Measurements from ENCODE around the gene SLC16A6.
"Not testable (repeated sequence)": the region's sequence is repeated elsewhere in the genome, so short reads cannot be mapped to it uniquely, and the experiment has no call there.

The SLC16A6 gene

DNA sequence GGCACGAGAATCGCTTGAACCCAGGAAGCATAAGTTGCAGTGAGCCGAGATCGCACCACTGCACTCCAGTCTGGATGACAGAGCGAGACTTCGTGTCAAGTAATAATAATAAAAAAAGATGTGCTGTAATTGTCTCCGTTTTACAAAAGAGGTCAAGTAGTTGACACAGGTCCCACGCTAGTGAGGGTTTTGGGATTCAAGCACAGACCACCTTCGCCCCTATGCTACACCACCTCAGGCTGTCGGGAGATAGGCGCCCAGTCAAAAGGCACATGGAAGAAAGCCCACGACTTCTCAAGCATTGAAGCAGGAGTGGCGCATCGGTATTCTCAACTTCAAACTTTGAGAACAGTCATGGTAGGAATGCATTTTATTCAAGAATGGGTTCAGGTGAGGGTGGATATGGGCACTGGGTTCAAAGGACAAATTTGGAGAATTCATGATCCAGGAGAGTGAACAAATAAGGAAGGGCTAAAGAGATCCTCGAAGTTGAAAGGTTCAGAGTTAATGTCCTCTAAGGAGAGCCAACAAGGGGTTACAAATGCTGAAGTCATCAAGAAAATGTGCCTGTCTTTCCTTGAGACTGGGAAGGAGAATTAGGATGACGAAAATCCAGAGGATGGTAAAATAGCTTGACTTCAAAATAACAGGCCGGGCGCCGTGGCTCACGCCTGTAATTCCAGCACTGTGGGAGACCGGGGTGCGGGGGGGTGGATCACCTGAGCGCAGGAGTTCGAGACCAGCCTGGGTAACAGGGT lies 44.5 kb downstream of the SLC16A6 start:
- no peak for DNase-seq

DNA sequence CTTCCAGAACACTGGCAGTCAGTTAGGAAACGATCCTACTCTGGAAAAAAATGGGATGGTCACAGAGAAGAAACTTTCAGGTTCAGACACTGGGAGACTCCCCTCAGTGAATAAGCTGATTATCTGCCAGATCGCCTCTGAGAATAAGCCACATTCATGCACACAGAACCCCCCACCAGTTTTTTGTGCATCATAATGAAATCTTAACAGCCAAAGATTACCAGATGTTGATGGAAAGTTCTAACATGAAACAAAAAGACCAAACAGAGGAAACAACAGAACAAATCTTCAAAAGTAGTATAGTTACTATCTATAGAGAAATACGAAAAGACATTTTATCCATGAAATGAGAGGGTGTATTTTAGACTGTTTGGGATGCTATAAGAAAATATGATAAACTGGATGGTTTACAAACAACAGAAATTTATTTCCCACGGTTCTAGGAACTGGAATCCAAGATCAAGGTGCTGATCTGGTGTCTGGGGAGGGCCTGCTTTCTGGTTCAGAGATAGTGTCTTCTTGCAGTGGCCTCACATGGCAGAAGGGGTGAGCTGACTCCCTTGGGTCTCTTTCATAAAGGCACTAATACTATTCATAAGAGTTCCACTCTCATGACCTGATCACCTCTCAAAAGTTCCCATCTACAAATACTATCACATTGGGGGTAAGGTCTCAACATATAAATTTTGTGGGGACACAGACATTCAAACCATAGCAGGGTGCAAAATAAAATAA lies 51.1 kb downstream of the SLC16A6 start:
- DNase-seq: no peak

DNA sequence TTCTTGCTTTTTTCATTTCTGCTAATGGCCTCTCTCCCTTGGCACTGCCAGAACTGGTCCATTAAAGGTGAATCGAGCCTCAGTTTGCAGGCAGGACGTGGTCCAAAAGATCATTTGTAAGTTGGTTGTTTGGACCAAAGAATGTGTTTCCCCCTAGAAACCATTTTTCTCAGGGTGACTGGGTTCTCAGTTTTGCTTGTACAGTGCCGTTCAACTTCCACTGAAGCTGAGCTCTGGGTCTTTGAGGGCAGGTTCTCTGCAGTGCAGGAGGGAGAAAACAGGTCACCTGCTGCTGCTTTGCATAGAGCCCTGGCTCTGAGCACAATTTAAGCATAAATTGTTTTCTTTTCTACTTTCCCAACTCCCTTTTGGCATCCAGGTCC lies 52.1 kb downstream of the SLC16A6 start:
- DNase-seq: no peak

DNA sequence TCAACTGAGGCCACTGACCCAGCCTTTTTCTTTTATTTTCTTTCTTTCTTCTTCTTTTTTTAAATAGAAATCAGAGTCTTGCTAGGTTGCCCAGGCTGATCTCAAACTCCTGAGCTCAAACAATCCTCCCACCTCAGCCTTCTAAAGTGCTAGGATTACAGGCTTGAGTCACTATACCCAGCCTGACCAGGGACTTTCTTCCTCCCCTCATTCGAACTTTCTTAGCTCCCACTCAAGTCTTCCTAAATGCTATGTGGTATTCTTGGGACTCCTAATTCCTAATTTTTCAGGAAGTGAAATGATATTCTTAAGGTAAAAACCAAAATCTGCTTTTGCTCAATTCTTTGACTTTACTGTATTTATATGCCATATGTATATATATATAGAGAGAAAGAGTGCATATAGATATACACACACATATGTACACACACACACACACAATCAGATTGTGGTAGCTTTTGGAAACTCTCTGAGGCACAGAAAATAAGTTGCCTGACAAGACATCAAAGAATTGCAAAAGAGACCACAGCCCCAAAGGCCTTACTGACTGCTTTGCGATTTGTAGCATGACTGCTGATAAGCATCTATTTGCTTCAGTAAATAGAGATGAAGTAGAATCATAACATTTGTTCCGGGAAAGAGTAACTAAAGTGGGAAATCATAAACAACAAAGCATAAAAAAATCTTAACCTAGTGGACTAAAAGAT lies 52.6 kb downstream of the SLC16A6 start:
- no peak for DNase-seq

DNA sequence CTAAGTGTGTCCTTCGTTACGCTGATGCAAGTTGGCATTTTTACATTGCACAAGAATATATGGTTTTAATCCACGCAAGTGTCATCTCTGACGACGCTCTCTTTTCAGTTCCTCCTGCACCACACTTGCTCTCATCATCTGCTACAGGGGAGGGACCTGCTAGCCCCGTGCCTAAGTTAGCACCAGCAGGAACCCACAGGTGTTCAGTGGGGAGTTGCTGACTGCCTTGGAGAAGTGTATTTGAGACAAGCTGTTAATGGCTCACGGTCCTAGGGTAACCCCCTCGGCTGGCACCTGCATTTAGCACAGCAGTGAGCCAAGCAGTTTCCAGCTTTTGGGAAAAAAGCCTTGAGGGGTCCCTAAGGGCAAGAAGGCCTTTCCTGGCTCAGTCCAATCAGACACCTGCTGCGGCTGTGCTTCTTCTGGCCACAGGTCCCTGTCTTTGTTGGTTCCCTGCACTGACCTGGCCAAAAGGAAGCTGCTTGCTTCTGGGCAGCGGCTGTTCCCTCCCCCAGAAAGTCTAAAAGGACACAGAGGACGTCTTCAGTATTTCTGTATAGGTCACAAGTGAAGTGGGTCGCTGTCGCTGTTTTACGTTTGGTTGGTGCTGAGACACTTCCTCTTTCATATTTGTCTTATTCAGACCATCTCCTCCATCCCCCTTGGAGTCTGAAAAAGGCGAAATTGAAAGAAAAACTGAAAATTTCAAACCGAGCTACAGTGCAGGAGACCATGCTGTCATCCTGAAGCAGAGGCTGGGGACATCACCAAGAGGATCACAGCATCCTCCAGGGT lies 53.4 kb downstream of the SLC16A6 start:
- not testable (repeated sequence) for DNase-seq

DNA sequence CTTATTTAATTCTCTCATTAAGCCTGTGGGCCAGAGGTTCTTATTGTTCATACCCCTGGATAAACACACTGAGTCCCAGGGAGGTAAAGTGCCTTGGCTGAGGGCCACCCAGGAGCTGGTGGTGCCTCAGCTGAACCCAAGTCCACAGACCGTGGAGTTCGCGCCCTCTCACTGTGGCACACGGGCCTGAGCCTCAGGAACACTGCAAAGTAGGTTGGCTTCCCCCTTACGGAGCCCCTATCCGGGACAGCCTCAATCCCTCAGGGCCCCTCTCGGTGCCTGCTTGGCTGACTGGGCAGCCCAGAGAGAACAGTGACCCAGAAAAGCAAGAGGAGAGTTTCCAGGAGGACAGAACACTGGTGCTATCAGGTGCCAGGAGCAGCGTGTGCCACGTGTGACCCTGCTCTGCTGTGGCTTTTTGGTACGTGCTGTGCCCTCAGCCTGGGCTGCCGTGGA lies 55.6 kb downstream of the SLC16A6 start:
- not testable (repeated sequence) for DNase-seq

DNA sequence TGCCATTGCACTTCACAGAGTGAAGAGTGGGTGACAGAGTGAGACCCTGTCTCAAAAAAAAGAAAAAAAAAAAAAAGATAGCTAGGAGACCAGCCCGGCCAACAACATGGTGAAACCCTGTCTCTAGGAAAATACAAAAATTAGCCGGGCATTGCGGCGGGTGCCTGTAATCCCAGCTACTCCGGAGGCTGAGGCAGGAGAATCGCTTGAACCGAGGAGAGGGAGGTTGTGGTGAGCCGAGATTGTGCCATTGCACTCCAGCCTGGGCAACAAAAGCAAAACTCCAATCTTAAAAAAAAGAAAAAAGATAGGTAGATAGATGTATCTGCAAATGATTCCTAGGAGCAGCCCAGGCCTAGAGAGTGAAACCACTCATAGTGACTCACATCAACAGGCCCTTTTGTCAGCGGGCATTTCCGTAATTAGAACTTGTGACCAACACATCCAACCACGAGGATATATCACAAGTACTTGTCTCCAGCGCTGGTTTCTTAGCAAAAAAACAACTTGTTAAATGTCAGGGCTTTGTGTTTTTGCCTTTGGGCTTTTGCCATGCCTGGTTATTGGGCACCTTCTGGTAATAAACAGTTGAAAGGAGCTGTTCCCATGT lies 56.1 kb downstream of the SLC16A6 start:
- peak; percentile 52 for DNase-seq

DNA sequence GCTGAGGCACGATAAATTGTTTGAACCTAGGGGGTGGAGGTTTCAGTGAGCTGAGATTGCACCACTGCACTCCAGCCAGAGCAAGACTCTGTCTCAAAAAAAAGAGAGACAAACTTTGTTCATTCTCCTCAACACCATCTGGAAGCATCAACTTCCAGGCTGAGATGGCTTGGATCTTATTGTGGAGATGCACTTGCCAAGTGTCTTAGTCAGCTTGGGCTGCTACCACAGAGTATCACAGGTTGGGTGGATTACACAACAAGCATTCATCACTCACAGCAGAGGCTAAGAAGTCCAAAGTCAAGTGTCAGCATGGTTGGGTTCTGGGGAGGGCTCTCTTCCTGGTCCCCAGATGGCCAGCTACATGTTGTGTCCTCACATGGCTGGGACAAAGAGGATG lies 58.2 kb downstream of the SLC16A6 start:
- DNase-seq: not testable (repeated sequence)

DNA sequence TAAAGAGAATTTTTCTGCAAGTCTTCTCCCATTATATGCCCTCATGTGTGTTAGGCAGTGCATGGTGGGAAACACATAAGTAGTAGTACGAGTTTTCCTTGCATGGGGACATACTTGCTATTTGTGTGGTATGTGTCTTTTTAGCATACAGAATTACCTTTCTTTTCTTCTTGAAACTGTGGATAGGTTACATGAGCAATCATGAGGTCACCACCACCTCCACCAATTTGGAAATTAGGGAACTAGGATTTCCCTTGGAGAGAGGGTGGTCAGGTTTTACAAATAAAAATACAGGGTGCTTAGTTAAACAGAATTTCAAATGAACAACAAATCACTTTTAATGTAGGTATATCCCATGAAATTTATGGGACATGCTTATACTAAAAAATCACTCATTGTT lies 59.4 kb downstream of the SLC16A6 start:
- no peak for DNase-seq

DNA sequence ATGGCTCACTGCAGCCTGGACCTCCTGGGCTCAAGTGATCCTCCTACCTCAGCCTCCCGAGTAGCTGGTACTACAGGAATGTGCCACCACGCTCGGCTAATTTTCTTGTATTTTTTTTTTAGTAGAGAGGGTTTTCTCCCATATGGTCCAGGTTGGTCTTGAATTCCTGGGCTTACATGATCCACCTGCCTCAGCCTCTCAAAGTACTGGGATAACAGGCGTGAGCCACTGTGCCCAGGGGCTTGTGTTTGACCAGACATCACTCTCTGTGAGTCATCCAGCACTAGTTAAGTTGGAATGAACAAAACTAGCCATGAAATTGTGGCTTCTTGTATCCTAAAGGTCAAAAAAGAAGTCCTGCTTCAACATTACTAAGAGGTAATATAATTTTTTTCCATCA lies 59.8 kb downstream of the SLC16A6 start:
- not testable (repeated sequence) for DNase-seq

DNA sequence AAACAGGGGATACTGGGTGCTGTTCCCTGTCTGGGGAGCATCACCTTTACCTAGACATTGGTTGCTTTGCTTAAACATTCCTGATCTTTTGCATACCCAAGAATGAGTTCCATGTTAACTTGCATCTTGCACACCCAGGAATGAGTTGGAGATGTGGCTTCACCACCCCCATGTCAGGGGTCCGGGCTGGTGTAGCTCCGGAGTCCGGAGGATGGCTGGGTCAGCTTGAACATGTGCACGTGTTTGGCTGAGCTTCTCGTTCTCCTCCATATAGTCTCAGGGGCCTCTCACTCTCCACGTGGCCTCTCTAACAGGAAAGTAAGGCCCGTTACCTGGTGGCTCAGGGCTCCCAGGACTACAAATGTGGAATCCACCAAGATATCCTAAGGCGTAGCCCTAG lies 61.3 kb downstream of the SLC16A6 start:
- DNase-seq: no peak

DNA sequence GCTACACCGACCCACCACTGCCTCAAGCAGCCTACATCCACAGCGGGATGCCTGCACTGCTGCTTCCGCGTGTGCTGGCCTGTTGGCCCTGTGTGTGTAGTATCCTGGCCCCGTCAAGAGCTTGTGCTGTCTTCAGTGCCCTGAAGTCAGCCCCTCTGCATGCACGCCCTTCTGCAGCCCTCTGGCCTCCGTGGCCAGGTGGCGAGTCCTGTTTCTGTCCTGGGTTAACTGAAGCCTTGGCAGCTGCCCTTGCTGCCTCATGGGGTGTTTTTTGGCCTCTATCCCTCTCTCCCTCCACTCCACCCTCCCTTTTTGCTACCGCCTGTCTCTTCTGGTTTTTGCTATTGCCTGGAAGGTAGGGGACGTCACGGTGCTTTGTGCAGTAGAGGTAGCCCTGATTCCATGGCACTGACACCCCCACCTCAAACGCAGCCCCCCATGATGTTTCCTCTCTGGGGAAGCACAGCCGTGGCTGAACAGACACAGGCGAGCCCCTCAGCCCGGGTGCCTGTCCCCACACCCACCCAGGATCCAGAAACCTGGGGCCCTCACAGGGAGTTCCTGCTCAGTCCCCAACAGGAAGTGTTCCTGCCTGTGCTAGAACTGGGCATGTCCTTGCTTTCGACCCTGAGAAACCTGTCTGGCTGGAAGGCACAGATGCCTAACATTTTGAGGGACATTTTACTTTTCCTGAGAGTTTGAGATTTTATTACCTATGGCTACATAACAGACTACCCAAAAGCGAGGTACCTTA lies 61.9 kb downstream of the SLC16A6 start:
- no peak for DNase-seq

DNA sequence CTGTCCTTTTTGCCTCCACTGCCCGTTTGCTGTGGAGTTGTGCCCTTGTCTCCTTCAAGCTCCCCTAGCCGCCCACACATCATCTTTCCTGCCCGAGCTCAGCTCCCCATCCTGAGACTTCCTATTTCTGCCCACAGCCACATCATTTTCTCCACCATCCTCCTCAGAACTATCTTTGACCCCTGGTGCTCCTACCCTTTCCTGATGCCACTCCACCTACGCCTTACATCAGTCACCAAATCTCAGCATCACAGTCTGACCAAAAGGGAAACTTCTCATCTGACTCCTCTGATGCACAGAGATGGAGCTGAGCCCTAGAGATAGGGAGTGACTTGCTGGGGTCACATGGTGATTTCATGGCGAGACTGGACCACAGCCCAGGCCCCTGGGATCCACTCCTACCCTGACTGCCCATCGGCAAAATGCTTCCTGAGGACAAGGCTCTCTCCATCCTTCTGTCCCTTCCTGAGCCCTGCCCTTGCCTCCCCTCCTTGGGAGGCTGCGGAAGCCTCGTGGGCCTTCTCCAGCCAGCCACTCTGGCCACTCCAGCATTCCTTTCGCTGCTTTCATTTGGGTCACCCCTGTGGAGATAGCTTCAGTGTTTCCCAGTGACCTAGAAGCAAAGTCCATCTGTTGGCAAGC lies 62.8 kb downstream of the SLC16A6 start:
- DNase-seq: not testable (repeated sequence)

DNA sequence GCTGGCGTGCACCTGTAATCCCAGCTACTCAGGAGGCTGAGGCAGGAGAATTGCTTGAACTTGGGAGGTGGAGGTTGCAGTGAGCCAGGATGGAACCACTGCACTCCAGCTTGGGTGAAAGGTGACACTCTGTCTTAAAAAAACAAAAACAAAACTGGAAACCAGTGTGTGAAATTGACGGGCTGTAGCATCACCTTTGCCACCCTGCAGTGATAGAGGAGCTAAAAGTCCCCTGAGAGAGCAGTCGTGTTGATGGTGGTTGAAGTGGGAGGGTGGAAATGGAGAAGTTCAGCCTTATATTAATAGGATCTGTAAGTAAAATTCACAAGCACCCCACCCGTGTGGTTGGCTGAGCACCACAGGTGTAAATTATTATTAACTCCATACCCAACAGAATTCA lies 65.9 kb downstream of the SLC16A6 start:
- DNase-seq: not testable (repeated sequence)

DNA sequence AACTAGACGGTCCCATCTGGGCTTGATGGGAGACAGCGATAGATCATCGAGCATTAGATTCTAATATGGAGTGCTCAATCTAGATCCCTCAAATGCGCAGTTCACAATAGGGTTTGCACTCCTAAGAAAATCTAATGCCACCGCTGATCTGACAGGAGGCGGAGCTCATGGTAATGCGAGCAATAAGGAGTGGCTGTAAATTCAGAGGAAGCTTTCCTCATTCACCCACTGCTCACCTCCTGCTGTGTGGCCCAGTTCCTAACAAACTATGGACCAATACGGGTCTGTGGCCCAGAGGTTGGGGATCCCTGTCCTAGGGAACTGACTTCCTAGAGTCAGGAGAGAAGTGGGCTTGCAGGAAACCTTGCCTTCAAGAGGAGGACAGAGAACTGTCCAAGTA lies 68.3 kb downstream of the SLC16A6 start:
- no peak for DNase-seq

DNA sequence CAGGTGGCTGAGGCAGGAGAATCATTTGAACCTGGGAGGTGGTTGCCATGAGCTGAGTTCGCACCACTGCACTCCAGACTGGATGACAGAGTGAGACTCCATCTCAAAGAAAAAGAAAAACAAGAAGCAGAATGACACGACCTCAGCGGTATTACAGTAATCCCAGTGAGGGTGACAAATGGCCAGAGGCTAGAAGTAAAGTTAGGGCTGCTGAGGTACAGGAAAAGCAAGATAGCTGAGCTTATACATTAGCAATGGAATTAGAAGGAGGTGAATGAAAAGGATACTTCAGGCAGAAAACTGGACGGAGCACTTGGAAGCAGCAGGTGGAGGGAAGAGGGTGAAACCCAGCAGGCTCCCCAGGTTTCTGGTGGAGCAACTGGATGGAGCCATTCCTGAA lies 69.1 kb downstream of the SLC16A6 start:
- DNase-seq: no peak

DNA sequence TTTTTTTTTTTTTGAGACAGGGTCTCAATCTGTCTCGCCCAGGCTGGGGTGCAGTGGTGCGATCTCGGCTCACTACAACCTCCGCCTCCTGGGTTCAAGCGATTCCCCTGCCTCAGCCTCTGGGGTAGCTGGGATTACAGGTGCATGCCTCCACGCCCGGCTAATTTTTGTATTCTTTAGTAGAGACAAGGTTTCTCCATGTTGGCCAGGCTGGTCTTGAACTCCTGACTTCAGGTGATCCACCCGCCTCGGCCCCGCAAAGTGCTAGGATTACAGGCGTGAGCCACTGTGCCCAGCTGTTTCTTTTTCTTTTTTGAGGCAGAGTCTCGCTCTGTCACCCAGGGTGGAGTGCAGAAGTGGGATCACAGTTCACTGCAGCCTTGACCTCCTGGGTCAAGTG lies 70.1 kb downstream of the SLC16A6 start:
- DNase-seq: not testable (repeated sequence)

DNA sequence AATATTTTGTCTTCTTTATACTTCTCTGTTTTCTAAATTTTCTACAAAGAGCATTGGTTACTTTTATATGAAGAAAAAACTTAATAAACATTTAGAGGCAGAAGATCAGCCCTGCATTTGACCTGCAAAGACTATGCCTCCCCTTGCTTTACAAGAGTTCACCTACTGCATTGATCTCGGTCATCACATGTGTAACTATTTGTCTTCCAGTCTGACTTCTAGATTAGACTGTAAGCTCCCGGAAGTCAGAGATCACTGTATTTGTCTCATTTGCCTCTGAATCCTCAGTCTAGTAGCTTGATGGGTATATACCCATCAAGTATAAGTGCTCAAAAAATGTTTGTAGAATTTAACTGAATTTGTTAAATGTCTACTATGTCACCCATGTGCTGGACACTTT lies 70.7 kb downstream of the SLC16A6 start:
- DNase-seq: not testable (repeated sequence)

DNA sequence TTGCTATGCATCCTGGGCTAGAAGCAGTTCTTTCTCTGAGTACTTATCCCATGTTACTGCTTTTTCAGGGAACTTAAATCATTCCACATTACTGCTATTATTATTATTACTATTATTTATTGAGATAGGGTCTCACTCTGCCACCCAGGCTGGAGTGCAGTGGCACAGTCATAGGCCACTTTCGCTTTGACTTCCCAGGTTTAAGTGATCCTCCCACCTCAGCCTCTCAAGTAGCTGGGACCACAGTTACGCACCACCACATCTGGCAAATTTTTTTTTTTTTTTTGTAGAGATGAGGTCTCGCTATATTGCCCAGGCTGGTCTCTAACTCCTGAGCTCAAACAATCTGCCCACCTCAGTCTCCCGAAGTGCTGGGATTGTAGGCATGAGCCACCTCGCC lies 71.5 kb downstream of the SLC16A6 start:
- DNase-seq: not testable (repeated sequence)

Measured in kidney glomerular epithelial cell (primary cell).